GM19372 (cell line): ENCODE results near the gene KRTAP26-1.

Experiments
- ATAC-seq: cut with Tn5 transposase; IDR thresholded peaks from one replicate; pipeline ENCODE4 v1.9.1; 2021; ENCODE audit warnings: mild to moderate bottlenecking, low read depth, moderate library complexity; ENCODE audit not compliant: unreplicated experiment

The KRTAP26-1 gene

DNA sequence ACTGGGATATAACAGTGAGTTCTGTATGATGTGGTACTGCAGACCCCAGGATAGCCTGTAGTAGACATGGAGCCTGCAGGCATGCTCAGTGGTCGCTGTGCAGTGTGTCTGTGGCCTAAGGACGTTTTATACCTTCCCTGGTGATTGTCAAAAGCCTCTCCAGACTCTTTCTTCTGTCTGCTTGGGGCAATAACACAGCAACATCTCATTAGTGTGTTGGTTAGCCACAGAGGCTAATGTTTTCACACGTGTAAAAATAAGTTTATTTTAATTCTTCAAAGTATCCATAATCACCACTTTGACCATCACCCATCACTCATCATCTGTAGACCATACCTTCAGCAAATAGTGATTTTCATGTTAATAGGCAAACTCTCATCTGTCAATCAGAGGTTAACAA, 37.3 kb downstream of the KRTAP26-1 start, which contains the start of gene KRTAP24-1:
TSS of gene KRTAP24-1 (minus strand) at position 101 of the 400 bp plus-strand sequence. CDS start at position 83, 18 bp downstream.
- no peak for ATAC-seq

DNA sequence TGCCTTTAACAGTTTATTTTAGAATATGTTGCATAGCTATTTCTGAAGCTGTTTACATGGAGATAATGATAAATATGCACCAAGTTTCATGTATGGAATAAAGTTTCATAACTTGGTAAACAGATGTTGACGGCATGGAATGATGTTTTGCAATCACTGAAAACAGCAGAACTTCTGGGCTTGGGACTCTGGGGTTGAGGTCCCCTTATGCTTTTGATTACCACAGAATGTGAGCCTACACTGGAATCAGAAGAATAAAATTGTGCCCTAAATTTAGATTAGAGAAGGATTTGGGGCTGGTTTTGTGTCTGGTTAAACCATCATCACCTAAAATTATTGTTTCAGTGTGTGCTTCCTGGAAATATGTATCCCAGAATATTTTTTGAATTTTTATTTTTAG, 48.5 kb downstream of the KRTAP26-1 start:
- no peak for ATAC-seq

- ATAC-seq: no peak
These were observed 49.0 kb downstream of the KRTAP26-1 start for GRCh38 chr21:30271156-30271555.

GRCh38 chr21:30269803-30270530, 50.1 kb downstream of the KRTAP26-1 start:
- ATAC-seq: no peak
